PC-3 (cell line): ENCODE results near the gene ATP5F1B.

ENCODE experiments used
- CTCF ChIP-seq: fragments of 300-600 bp; sonication (generic); conservative IDR thresholded peaks from 2 replicates; pipeline ENCODE4 v1.5.1; 2017; ENCODE audit warnings: antibody characterized with exemption, low read depth, mild to moderate bottlenecking, low read length
- EZH2 ChIP-seq: fragments of 300-600 bp; sonication (generic); IDR thresholded peaks from one replicate; pipeline ENCODE4 v1.6.1; 2017; ENCODE audit warnings: antibody characterized with exemption, mild to moderate bottlenecking, low read length; ENCODE audit not compliant: unreplicated experiment
- EZH2phosphoT487 ChIP-seq: fragments of 300-600 bp; sonication (generic); IDR thresholded peaks from 2 replicates; pipeline ENCODE4 v1.6.1; 2018; ENCODE audit warnings: mild to moderate bottlenecking, antibody characterized with exemption, low read length, borderline replicate concordance

DNA sequence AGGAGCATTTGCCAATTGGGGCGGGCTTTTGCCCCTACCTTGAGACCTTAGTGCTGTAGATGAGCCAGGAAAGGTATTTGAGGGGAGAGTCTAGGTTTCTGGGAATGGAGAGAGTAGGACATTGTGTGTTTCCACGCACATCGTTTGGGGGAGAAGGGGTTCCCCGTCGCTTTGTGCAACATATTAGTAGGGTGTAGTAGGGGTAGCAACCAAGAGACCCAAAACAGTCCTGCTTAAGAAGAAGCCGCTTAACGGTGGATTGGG, 43.0 kb upstream of the ATP5F1B start:
- TF ChIP-seq EZH2phosphoT487 (no peak), CTCF (no peak), EZH2 (no peak)
